GM23338 (cell line): ENCODE results near the gene EPB41L4A. TPM values are rescaled to one million over a fixed set of nuclear protein-coding genes. Genes with fewer than 3 reads are reported as not detected.

ENCODE experiments used
- ATAC-seq: fragments of 200-7000 bp; cut with Tn5 transposase; 3 replicates; pipeline ENCODE4 v1.9.1; 2020
- DNase-seq: peaks from one replicate; pipeline ENCODE4 v3.0.0-alpha.2; 2015; ENCODE audit warnings: low spot score
- H2AFZ ChIP-seq: fragments of 200-600 bp; sonication (generic); 2 replicates; pipeline ENCODE4 v1.8.0; 2016; ENCODE audit warnings: antibody characterized with exemption, mild to moderate bottlenecking, moderate library complexity
- H3F3A ChIP-seq: fragments of 200-600 bp; sonication (generic); replicated peaks from 2 replicates; pipeline ENCODE4 v1.8.0; 2017; ENCODE audit warnings: antibody characterized with exemption, mixed run types, low read depth
- H3K27ac ChIP-seq: fragments of 200-600 bp; sonication (generic); 2 replicates; pipeline ENCODE4 v1.6.1; 2016; ENCODE audit warnings: low read depth
- H3K27me3 ChIP-seq: fragments of 200-600 bp; sonication (generic); 2 replicates; pipeline ENCODE4 v1.8.0; 2016; ENCODE audit warnings: mild to moderate bottlenecking, mixed run types, moderate library complexity; ENCODE audit not compliant: insufficient read depth
- H3K36me3 ChIP-seq: fragments of 200-600 bp; sonication (generic); 2 replicates; pipeline ENCODE4 v1.8.0; 2016; ENCODE audit warnings: mild to moderate bottlenecking; ENCODE audit not compliant: insufficient read depth
- H3K4me1 ChIP-seq: fragments of 200-600 bp; sonication (generic); 2 replicates; pipeline ENCODE4 v1.8.0; 2016; ENCODE audit warnings: mild to moderate bottlenecking, moderate library complexity; ENCODE audit not compliant: insufficient read depth
- H3K4me2 ChIP-seq: fragments of 200-600 bp; sonication (generic); 2 replicates; pipeline ENCODE4 v1.7.1; 2017; ENCODE audit warnings: mixed run types
- H3K4me3 ChIP-seq: fragments of 200-600 bp; sonication (generic); 2 replicates; pipeline ENCODE4 v1.6.1; 2016; ENCODE audit warnings: mixed run types
- H3K79me2 ChIP-seq: fragments of 200-600 bp; sonication (generic); replicated peaks from 2 replicates; pipeline ENCODE4 v1.8.0; 2017; ENCODE audit warnings: mild to moderate bottlenecking; ENCODE audit not compliant: insufficient read depth
- H3K9me2 ChIP-seq: fragments of 200-600 bp; sonication (generic); 2 replicates; pipeline ENCODE4 v1.8.0; 2017; ENCODE audit not compliant: insufficient read depth
- H4K20me1 ChIP-seq: fragments of 200-600 bp; sonication (generic); replicated peaks from 2 replicates; pipeline ENCODE4 v1.8.0; 2017; ENCODE audit warnings: mild to moderate bottlenecking; ENCODE audit not compliant: insufficient read depth
- H3K27ac Mint-ChIP-seq: 2 replicates; pipeline ENCODE4 v1.8.0; 2020; ENCODE audit warnings: inconsistent platforms, mild to moderate bottlenecking, moderate library complexity, mixed read lengths
- H3K27me3 Mint-ChIP-seq: 3 replicates; pipeline ENCODE4 v1.8.0; 2022; ENCODE audit warnings: low read depth, mild to moderate bottlenecking, moderate library complexity, mixed read lengths, inconsistent platforms; ENCODE audit not compliant: insufficient read depth, poor library complexity
- H3K36me3 Mint-ChIP-seq: 3 replicates; pipeline ENCODE4 v1.8.0; 2021; ENCODE audit warnings: low read depth, mild to moderate bottlenecking, inconsistent platforms, moderate library complexity, mixed read lengths
- H3K4me1 Mint-ChIP-seq: 3 replicates; pipeline ENCODE4 v1.8.0; 2020; ENCODE audit warnings: mild to moderate bottlenecking, inconsistent platforms, mixed read lengths
- H3K4me3 Mint-ChIP-seq: 3 replicates; pipeline ENCODE4 v1.8.0; 2021; ENCODE audit warnings: moderate library complexity, mild to moderate bottlenecking, inconsistent platforms, mixed read lengths
- H3K9me3 Mint-ChIP-seq: 3 replicates; pipeline ENCODE4 v1.8.0; 2020; ENCODE audit warnings: moderate library complexity, mild to moderate bottlenecking, inconsistent platforms, mixed read lengths
- CREB1 ChIP-seq: fragments of 250-450 bp; sonication (Bioruptor Pico); IDR thresholded peaks from 2 replicates; pipeline ENCODE4 v1.5.0; 2020; ENCODE audit warnings: low read depth, mild to moderate bottlenecking, moderate library complexity
- EZH2 ChIP-seq: fragments of 200-600 bp; sonication (generic); IDR thresholded peaks from one replicate; pipeline ENCODE4 v1.8.0; 2017; ENCODE audit warnings: antibody characterized with exemption, mild to moderate bottlenecking, low read depth; ENCODE audit not compliant: unreplicated experiment
- EZH2phosphoT487 ChIP-seq: fragments of 200-600 bp; sonication (generic); IDR thresholded peaks from one replicate; pipeline ENCODE4 v1.8.1; 2018; ENCODE audit warnings: antibody characterized with exemption; ENCODE audit not compliant: unreplicated experiment
- JUNB ChIP-seq: IDR thresholded peaks from one replicate; pipeline ENCODE4 v1.6.1; 2016; ENCODE audit warnings: antibody characterized with exemption; ENCODE audit not compliant: unreplicated experiment
- NANOG ChIP-seq: IDR thresholded peaks from 2 replicates; pipeline ENCODE4 v1.6.1; 2016; ENCODE audit warnings: antibody characterized with exemption, borderline replicate concordance
- POLR2AphosphoS5 ChIP-seq: IDR thresholded peaks from 2 replicates; pipeline ENCODE4 v1.6.1; 2016; ENCODE audit warnings: antibody characterized with exemption, low read depth
- STAT1 ChIP-seq: IDR thresholded peaks from one replicate; pipeline ENCODE4 v1.6.1; 2016; ENCODE audit warnings: antibody characterized with exemption; ENCODE audit not compliant: unreplicated experiment
- ZNF114 ChIP-seq: fragments of 250-450 bp; sonication (Bioruptor Pico); IDR thresholded peaks from 2 replicates; pipeline ENCODE4 v1.5.0; 2020; ENCODE audit warnings: mild to moderate bottlenecking, moderate library complexity
- ZNF331 ChIP-seq: fragments of 250-450 bp; sonication (Bioruptor Pico); IDR thresholded peaks from 2 replicates; pipeline ENCODE4 v1.5.0; 2020; ENCODE audit warnings: low read depth, mild to moderate bottlenecking, moderate library complexity
- polyA plus RNA-seq: library from polyadenylated mRNA; unstranded; fragments of >200 nt; fragmentation: Nextera tagmentation; extraction: Ambion mirVana; gene quantifications from 2 replicates; pipeline ENCODE4 v1.2.1, GENCODE V29; 2016
- total RNA-seq: library from RNA; depleted of rRNA; stranded (reverse); fragments of >200 nt; shearing (Covaris generic); gene quantifications from 2 replicates; pipeline ENCODE4 v1.2.3, GENCODE V29; 2014
- TF ChIP-seq, protein P1 (sequence below): IDR thresholded peaks from 2 replicates; pipeline ENCODE4 v1.6.1; 2016; ENCODE audit warnings: antibody characterized with exemption
- TF ChIP-seq, protein P2 (sequence below), 2 experiments: fragments of 200-600 bp in 1 of 2; sonication (generic) in 1 of 2; conservative IDR thresholded peaks; 2 replicates each; pipeline versions ENCODE4 v1.5.1 to v1.6.1; 2016 to 2017; ENCODE audit warnings: antibody characterized with exemption in 2 of 2, low read depth in 2 of 2, mild to moderate bottlenecking in 2 of 2, moderate library complexity in 1 of 2
- TF ChIP-seq, protein P3 (sequence below): IDR thresholded peaks from one replicate; pipeline ENCODE4 v1.6.1; 2018; ENCODE audit warnings: antibody characterized with exemption; ENCODE audit not compliant: unreplicated experiment
- TF ChIP-seq, protein P4 (sequence below): fragments of 250-450 bp; sonication (Bioruptor Pico); IDR thresholded peaks from 2 replicates; pipeline ENCODE4 v1.5.0; 2020; ENCODE audit warnings: mild to moderate bottlenecking, moderate library complexity

The EPB41L4A gene
- total and polyA plus RNA-seq, 2 experiments from 2014 or later, result 5.7 to 6.0 TPM

DNA sequence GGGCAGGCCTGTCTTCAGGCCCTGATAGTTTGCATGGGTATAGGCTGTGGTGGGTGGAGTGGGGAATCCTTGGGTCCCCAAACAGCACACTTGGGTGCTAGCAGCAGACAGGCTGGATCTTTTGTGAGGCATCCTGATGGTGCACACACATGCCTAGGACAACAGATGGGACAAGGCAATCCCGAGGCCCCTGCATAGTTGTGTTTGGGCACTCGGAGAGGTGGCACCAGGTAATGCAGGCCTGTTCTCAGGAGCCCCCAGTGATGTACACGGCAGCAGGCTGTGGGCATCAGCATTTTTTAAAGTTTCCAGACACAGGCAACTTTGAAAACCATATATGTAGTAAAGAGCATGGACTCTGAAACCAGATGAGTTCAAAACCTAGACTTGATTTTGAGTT, 65.4 kb downstream of the EPB41L4A start:
- H3K4me3 ChIP-seq, result no peak overlapping the region
- Mint-ChIP-seq H3K27me3 (no peaks in the 10 kb centered on the region), H3K4me1 (peaks cover 19% of the 10 kb centered on the region), H3K4me3 (no peak overlapping the region), H3K9me3 (no peaks in the 10 kb centered on the region), H3K27ac (no peak overlapping the region), H3K36me3 (no peaks in the 10 kb centered on the region)
- H3F3A ChIP-seq, result no peaks in the 10 kb centered on the region
- H3K27ac ChIP-seq, result no peak overlapping the region
- no peaks in the 10 kb centered on the region for H4K20me1 ChIP-seq
- TF ChIP-seq, protein P1, sequence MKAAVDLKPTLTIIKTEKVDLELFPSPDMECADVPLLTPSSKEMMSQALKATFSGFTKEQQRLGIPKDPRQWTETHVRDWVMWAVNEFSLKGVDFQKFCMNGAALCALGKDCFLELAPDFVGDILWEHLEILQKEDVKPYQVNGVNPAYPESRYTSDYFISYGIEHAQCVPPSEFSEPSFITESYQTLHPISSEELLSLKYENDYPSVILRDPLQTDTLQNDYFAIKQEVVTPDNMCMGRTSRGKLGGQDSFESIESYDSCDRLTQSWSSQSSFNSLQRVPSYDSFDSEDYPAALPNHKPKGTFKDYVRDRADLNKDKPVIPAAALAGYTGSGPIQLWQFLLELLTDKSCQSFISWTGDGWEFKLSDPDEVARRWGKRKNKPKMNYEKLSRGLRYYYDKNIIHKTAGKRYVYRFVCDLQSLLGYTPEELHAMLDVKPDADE, result no peak
- TF ChIP-seq JUNB (no peak), ZNF114 (CRISPR knock-in tag) (no peak), STAT1 (no peak), POLR2AphosphoS5 (no peak), NANOG (no peak), ZNF331 (CRISPR knock-in tag) (no peak), EZH2 (no peak), EZH2phosphoT487 (no peak), CREB1 (CRISPR knock-in tag) (no peak)
- TF ChIP-seq, protein P2, sequence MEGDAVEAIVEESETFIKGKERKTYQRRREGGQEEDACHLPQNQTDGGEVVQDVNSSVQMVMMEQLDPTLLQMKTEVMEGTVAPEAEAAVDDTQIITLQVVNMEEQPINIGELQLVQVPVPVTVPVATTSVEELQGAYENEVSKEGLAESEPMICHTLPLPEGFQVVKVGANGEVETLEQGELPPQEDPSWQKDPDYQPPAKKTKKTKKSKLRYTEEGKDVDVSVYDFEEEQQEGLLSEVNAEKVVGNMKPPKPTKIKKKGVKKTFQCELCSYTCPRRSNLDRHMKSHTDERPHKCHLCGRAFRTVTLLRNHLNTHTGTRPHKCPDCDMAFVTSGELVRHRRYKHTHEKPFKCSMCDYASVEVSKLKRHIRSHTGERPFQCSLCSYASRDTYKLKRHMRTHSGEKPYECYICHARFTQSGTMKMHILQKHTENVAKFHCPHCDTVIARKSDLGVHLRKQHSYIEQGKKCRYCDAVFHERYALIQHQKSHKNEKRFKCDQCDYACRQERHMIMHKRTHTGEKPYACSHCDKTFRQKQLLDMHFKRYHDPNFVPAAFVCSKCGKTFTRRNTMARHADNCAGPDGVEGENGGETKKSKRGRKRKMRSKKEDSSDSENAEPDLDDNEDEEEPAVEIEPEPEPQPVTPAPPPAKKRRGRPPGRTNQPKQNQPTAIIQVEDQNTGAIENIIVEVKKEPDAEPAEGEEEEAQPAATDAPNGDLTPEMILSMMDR (conservative IDR thresholded peaks at IDR 0.05; ENCODE audit: low read depth in 2 of 2), result no peak
- TF ChIP-seq, protein P3, sequence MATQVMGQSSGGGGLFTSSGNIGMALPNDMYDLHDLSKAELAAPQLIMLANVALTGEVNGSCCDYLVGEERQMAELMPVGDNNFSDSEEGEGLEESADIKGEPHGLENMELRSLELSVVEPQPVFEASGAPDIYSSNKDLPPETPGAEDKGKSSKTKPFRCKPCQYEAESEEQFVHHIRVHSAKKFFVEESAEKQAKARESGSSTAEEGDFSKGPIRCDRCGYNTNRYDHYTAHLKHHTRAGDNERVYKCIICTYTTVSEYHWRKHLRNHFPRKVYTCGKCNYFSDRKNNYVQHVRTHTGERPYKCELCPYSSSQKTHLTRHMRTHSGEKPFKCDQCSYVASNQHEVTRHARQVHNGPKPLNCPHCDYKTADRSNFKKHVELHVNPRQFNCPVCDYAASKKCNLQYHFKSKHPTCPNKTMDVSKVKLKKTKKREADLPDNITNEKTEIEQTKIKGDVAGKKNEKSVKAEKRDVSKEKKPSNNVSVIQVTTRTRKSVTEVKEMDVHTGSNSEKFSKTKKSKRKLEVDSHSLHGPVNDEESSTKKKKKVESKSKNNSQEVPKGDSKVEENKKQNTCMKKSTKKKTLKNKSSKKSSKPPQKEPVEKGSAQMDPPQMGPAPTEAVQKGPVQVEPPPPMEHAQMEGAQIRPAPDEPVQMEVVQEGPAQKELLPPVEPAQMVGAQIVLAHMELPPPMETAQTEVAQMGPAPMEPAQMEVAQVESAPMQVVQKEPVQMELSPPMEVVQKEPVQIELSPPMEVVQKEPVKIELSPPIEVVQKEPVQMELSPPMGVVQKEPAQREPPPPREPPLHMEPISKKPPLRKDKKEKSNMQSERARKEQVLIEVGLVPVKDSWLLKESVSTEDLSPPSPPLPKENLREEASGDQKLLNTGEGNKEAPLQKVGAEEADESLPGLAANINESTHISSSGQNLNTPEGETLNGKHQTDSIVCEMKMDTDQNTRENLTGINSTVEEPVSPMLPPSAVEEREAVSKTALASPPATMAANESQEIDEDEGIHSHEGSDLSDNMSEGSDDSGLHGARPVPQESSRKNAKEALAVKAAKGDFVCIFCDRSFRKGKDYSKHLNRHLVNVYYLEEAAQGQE, result no peak
- TF ChIP-seq, protein P4, sequence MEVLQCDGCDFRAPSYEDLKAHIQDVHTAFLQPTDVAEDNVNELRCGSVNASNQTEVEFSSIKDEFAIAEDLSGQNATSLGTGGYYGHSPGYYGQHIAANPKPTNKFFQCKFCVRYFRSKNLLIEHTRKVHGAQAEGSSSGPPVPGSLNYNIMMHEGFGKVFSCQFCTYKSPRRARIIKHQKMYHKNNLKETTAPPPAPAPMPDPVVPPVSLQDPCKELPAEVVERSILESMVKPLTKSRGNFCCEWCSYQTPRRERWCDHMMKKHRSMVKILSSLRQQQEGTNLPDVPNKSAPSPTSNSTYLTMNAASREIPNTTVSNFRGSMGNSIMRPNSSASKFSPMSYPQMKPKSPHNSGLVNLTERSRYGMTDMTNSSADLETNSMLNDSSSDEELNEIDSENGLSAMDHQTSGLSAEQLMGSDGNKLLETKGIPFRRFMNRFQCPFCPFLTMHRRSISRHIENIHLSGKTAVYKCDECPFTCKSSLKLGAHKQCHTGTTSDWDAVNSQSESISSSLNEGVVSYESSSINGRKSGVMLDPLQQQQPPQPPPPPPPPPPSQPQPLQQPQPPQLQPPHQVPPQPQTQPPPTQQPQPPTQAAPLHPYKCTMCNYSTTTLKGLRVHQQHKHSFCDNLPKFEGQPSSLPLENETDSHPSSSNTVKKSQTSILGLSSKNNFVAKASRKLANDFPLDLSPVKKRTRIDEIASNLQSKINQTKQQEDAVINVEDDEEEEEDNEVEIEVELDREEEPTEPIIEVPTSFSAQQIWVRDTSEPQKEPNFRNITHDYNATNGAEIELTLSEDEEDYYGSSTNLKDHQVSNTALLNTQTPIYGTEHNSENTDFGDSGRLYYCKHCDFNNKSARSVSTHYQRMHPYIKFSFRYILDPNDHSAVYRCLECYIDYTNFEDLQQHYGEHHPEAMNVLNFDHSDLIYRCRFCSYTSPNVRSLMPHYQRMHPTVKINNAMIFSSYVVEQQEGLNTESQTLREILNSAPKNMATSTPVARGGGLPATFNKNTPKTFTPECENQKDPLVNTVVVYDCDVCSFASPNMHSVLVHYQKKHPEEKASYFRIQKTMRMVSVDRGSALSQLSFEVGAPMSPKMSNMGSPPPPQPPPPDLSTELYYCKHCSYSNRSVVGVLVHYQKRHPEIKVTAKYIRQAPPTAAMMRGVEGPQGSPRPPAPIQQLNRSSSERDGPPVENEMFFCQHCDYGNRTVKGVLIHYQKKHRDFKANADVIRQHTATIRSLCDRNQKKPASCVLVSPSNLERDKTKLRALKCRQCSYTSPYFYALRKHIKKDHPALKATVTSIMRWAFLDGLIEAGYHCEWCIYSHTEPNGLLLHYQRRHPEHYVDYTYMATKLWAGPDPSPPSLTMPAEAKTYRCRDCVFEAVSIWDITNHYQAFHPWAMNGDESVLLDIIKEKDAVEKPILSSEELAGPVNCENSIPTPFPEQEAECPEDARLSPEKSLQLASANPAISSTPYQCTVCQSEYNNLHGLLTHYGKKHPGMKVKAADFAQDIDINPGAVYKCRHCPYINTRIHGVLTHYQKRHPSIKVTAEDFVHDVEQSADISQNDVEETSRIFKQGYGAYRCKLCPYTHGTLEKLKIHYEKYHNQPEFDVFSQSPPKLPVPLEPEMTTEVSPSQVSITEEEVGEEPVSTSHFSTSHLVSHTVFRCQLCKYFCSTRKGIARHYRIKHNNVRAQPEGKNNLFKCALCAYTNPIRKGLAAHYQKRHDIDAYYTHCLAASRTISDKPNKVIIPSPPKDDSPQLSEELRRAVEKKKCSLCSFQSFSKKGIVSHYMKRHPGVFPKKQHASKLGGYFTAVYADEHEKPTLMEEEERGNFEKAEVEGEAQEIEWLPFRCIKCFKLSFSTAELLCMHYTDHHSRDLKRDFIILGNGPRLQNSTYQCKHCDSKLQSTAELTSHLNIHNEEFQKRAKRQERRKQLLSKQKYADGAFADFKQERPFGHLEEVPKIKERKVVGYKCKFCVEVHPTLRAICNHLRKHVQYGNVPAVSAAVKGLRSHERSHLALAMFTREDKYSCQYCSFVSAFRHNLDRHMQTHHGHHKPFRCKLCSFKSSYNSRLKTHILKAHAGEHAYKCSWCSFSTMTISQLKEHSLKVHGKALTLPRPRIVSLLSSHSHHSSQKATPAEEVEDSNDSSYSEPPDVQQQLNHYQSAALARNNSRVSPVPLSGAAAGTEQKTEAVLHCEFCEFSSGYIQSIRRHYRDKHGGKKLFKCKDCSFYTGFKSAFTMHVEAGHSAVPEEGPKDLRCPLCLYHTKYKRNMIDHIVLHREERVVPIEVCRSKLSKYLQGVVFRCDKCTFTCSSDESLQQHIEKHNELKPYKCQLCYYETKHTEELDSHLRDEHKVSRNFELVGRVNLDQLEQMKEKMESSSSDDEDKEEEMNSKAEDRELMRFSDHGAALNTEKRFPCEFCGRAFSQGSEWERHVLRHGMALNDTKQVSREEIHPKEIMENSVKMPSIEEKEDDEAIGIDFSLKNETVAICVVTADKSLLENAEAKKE (CRISPR knock-in tag), result no peak
- ATAC-seq (peak; percentile 51; the same call in 2 of the 3 replicates), DNase-seq (no peak)
- H3K4me1 ChIP-seq, result peaks cover 11% of the 10 kb centered on the region
- H3K79me2 ChIP-seq, result no peaks in the 10 kb centered on the region
- no peaks in the 10 kb centered on the region for H3K36me3 ChIP-seq
- 0 out of 2 replicates have a peak overlapping the region, but pooled peaks have one; percentile 49 for H3K4me2 ChIP-seq
- H3K27me3 ChIP-seq, result no peaks in the 10 kb centered on the region
- no peaks in the 10 kb centered on the region for H3K9me2 ChIP-seq
- H2AFZ ChIP-seq, result no peak overlapping the region
